Naive B cell (primary cell): Measurements from ENCODE around the gene DENND1B. TPM values are rescaled to one million over a fixed set of nuclear protein-coding genes. Genes with fewer than 3 reads are reported as not detected.

ENCODE experiments used
- ATAC-seq, 2 donors: fragments of 150-1000 bp; cut with Tn5 transposase; 2 replicates each; pipeline ENCODE4 v1.10.0; 2021; ENCODE audit warnings: low read depth in 2 of 2, mild to moderate bottlenecking in 2 of 2, moderate library complexity in 2 of 2
- DNase-seq: peaks from one replicate; pipeline ENCODE4 v3.0.0; 2022
- H3K27ac Mint-ChIP-seq, 6 donors: one replicate each; pipeline ENCODE4 v1.8.0; 2020 to 2022; ENCODE audit warnings: mild to moderate bottlenecking in 6 of 6, mixed read lengths in 6 of 6, moderate library complexity in 5 of 6, inconsistent platforms in 2 of 6
- H3K27me3 Mint-ChIP-seq, 3 donors: one replicate each; pipeline ENCODE4 v1.8.0; 2021 to 2022; ENCODE audit warnings: mixed read lengths in 3 of 3, mild to moderate bottlenecking in 1 of 3
- H3K36me3 Mint-ChIP-seq, 2 donors: one replicate each; pipeline ENCODE4 v1.8.0; 2020 to 2022; ENCODE audit warnings: mixed read lengths in 2 of 2, inconsistent platforms in 1 of 2, mild to moderate bottlenecking in 1 of 2
- H3K4me1 Mint-ChIP-seq, 3 donors: one replicate each; pipeline ENCODE4 v1.8.0; 2020 to 2022; ENCODE audit warnings: mixed read lengths in 3 of 3, inconsistent platforms in 1 of 3, mild to moderate bottlenecking in 1 of 3, moderate library complexity in 1 of 3
- H3K4me3 Mint-ChIP-seq, 8 donors: one replicate each; pipeline ENCODE4 v1.8.0; 2020 to 2022; ENCODE audit warnings: mild to moderate bottlenecking in 8 of 8, mixed read lengths in 8 of 8, moderate library complexity in 8 of 8, inconsistent platforms in 2 of 8
- H3K9me3 Mint-ChIP-seq, 7 donors: one replicate each; pipeline ENCODE4 v1.8.0; 2020 to 2022; ENCODE audit warnings: mixed read lengths in 7 of 7, mild to moderate bottlenecking in 5 of 7, inconsistent platforms in 2 of 7, moderate library complexity in 1 of 7
- polyA plus RNA-seq, 6 donors: library from polyadenylated mRNA; unstranded; fragments of 300-500 nt; fragmentation: Illumina TruSeq; gene quantifications; one replicate each; pipeline ENCODE4 v1.2.3, GENCODE V29; 2021; ENCODE audit warnings: low read depth in 6 of 6

Gene DENND1B, protein sequence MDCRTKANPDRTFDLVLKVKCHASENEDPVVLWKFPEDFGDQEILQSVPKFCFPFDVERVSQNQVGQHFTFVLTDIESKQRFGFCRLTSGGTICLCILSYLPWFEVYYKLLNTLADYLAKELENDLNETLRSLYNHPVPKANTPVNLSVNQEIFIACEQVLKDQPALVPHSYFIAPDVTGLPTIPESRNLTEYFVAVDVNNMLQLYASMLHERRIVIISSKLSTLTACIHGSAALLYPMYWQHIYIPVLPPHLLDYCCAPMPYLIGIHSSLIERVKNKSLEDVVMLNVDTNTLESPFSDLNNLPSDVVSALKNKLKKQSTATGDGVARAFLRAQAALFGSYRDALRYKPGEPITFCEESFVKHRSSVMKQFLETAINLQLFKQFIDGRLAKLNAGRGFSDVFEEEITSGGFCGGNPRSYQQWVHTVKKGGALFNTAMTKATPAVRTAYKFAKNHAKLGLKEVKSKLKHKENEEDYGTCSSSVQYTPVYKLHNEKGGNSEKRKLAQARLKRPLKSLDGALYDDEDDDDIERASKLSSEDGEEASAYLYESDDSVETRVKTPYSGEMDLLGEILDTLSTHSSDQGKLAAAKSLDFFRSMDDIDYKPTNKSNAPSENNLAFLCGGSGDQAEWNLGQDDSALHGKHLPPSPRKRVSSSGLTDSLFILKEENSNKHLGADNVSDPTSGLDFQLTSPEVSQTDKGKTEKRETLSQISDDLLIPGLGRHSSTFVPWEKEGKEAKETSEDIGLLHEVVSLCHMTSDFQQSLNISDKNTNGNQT
- polyA plus RNA-seq: 1 to 10 TPM; 3.3 to 6.2 (median 5.4) TPM

DNA sequence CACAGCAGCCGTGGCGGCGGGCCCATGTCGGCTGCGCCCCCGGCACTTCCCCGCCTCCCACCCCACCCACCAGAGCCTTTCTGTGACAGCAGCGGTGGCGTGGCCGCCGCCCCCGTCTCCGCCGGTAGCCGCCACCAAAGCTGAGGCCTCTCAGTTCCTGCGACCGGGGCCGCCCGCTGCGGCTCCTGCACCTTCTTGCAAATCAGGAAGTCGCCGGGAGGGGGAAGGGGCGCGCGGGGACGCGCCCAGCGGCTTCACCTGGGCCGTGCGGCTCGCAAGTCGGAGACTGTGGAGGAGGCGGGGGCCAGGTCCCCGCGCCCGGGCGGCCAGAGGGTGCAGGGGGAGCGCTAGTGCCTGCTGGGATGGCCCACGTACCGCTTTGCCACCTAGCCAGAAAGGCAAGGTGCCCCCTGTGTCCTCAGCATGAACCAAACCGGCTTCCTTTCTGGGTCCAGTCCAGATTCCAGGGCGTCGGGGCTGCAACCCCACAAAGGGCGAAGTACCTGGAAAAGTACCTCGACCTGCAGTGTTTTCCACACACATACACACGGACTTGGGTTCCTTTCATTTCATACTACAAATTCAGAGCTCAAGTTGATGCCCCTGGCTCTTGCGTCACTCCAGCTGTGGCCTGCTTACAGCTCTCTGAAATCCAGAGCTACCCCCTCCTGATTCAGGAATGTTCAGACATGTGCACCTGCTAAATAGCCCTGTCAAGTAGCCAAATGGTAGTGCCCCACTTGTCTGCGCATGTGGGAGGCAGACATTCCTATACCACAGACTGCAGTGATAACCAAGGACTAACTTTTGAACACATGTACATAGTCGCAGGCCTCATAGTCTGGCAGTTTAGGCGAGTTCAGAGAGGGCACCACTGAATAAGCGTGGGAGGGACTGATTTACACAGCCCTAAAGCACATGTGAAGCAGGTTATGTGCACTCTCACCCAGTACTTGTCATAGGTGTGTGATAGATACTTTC lies at the start of gene DENND1B:
TSS of gene DENND1B (minus strand) at position 199 of the 981 bp plus-strand sequence. CDS start 325 bp downstream, outside the sequence.
- peak; percentile 76 to 78 for ATAC-seq
- Mint-ChIP-seq H3K4me1 (peaks cover 38 to 47% (median 45%) of the 10 kb centered on the region in 3 donors), H3K27me3 (no peaks in the 10 kb centered on the region), H3K9me3 (peaks cover 0 to 3% (median 0%) of the 10 kb centered on the region in 7 donors), H3K36me3 (no peaks in the 10 kb centered on the region), H3K27ac (peak within 1 kb of the TSS; percentile 82 to 96 (median 93)), H3K4me3 (peak within 1 kb of the TSS; percentile 77 to 95 (median 88))
- peak; percentile 88 for DNase-seq

DNA sequence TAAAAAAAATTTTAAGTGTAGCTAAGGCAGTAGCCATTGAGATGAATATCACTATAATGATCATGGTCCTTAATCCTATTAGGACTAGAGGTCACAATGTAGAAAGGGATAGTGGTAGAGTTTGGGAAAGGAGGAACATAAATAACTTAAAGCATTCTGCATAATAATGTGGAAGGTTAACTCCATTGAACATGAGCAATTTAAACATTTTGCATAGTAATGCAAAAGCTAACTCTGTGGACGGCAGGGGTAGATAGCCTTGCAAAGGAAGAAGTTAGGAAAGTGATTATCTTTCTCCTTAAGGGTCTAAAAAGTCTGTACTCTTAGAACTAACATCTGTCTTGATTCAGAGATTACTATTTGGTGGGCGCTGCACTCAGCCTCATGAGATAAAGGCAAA lies 39.0 kb upstream of the DENND1B start:
- Mint-ChIP-seq H3K4me3 (no peak overlapping the region), H3K4me1 (no peaks in the 10 kb centered on the region), H3K27me3 (peaks cover 0 to 5% (median 0%) of the 10 kb centered on the region in 3 donors), H3K36me3 (no peaks in the 10 kb centered on the region), H3K9me3 (peaks cover 0 to 11% (median 3%) of the 10 kb centered on the region in 7 donors), H3K27ac (no peak overlapping the region)
- DNase-seq (no peak), ATAC-seq (no peak)

DNA sequence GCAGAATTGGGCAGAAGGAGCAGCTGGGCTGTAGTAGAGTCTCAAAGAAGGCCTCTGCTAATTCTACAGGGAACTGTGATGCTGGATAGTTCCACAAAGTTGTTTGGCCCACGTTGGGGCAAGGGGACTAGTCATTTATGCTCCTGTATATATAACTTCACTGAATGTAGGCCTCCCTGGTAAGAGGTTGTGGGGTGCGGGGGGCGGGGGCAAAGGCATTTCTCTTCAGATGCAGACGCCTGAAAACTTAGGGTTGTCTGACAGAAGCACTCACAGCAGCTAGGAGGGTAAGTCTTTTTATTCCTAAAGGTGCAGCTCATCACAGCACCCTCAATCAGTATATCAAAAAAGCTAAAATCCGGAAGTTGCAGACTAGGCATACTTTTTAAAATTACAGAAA lies 38.5 kb upstream of the DENND1B start:
- Mint-ChIP-seq H3K9me3 (peaks cover 0 to 11% (median 3%) of the 10 kb centered on the region in 7 donors), H3K4me1 (peaks cover 0 to 4% (median 0%) of the 10 kb centered on the region in 3 donors), H3K36me3 (no peaks in the 10 kb centered on the region), H3K27me3 (peaks cover 0 to 5% (median 0%) of the 10 kb centered on the region in 3 donors), H3K4me3 (no peak overlapping the region), H3K27ac (no peak overlapping the region)
- DNase-seq (no peak), ATAC-seq (no peak)

DNA sequence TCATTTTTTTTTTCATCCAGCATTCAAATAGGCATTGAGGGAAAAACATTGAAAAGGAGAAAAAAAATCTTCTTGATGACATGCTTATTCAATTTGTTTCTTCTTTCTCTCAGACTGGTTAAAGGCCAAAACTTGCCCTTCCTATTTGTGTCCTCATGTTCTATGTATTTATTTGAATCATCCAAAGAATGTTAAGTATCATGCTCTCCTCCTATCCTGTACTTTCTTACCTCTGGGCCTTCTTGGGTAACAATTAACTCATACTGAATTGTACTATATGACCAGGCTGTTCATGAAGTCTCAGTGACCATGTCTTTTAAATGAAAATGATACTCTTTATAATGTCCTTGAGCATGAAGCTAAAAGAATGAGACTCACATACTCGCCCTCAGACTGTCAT lies 36.5 kb upstream of the DENND1B start:
- no peak overlapping the region for H3K4me3 Mint-ChIP-seq
- no peaks in the 10 kb centered on the region for H3K36me3 Mint-ChIP-seq
- H3K27ac Mint-ChIP-seq: no peak overlapping the region
- no peak for ATAC-seq
- H3K4me1 Mint-ChIP-seq: peaks cover 0 to 5% (median 0%) of the 10 kb centered on the region in 3 donors
- H3K27me3 Mint-ChIP-seq: peaks cover 0 to 5% (median 4%) of the 10 kb centered on the region in 3 donors
- peaks cover 0 to 11% (median 3%) of the 10 kb centered on the region in 7 donors for H3K9me3 Mint-ChIP-seq
- DNase-seq: no peak

DNA sequence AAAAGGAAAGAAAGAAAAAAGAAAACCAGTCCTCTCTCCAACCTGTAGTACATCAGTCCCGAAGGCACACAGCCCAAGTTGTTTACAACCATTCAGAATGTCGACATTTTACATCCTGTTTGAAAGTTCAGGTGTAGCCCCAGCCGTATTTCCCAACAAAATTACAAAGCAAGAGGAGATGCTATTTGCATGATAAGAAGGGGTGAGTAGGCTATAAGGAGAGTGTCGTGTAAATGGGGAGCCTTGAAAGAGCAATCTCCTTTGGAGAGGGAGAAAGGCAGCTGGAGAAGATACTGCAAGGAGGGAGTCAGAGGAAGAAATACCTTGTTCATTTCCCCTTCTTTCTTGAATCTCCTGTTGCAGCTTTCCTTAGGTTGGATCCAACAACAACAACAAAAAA lies 35.5 kb upstream of the DENND1B start:
- no peaks in the 10 kb centered on the region for H3K36me3 Mint-ChIP-seq
- ATAC-seq: no peak
- no peak overlapping the region for H3K27ac Mint-ChIP-seq

DNA sequence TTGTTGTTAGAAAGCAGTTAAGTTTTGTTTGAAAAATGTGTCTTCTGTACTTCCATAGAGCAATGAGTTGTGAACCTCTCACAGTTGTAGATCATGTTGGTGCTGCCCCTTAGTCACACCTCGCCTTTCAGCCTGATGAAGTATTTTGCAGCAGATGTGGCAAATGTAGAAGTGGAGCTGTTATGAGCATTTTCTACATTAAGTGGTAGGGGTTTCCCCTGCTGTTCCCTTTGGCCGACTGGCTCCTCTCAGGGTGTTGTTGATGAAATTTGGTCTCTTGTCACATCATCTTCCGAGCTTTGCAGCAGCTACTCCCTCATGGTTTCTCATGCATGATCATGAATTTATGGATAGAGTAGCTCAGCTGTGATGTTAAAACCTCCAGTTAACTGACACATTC lies 33.6 kb upstream of the DENND1B start:
- Mint-ChIP-seq H3K9me3 (peaks cover 0 to 11% (median 3%) of the 10 kb centered on the region in 7 donors), H3K4me3 (no peak overlapping the region), H3K4me1 (peaks cover 0 to 5% (median 0%) of the 10 kb centered on the region in 3 donors), H3K27me3 (peaks cover 0 to 5% (median 4%) of the 10 kb centered on the region in 3 donors), H3K36me3 (no peaks in the 10 kb centered on the region), H3K27ac (no peak overlapping the region)
- no peak for DNase-seq
- no peak for ATAC-seq

More for the DNA sequence above, 35.5 kb upstream of the DENND1B start:
- Mint-ChIP-seq H3K9me3 (peaks cover 0 to 11% (median 3%) of the 10 kb centered on the region in 7 donors), H3K4me1 (peaks cover 0 to 5% (median 0%) of the 10 kb centered on the region in 3 donors), H3K4me3 (no peak overlapping the region), H3K27me3 (peaks cover 0 to 5% (median 4%) of the 10 kb centered on the region in 3 donors)
- no peak for DNase-seq

DNA sequence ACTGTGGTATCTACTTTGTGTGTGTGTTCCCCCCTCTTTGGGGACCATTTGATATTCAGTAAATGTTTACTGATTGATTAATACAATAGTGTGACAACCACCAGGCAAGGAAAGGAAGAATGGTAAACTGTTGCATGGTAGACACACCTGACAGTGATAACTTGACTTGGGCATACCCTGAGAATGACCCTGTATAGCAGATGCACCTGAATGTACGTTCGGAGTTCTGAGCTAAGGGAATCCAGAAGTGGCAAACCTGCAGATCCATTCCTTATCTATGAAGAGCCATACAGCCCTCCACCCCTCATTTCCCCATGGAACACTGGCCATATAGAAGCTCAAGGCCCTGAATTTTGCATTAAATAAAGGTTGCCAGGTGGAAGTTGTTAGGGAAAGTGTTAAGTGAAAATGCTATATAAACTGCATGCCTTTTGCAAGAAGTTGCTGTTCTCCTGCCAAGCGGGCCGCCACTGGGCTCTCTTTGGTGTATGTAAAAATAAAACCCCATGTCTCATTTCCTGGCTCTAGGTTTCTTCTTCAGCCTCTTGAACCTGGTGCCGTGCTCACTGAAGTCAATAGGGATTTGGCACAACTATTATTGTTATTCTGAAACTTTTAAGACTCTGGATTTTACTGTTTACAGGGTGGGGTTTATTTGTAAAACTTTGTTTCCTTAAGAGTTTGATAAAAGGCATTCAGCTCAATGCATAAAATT lies 32.6 kb upstream of the DENND1B start:
- DNase-seq (no peak), ATAC-seq (no peak)
- H3K4me1 Mint-ChIP-seq: peaks cover 0 to 5% (median 0%) of the 10 kb centered on the region in 3 donors
- no peak overlapping the region for H3K27ac Mint-ChIP-seq
- H3K36me3 Mint-ChIP-seq: no peaks in the 10 kb centered on the region
- no peak overlapping the region for H3K4me3 Mint-ChIP-seq
- peaks cover 0 to 8% (median 1%) of the 10 kb centered on the region in 7 donors for H3K9me3 Mint-ChIP-seq
- peaks cover 0 to 5% (median 4%) of the 10 kb centered on the region in 3 donors for H3K27me3 Mint-ChIP-seq

DNA sequence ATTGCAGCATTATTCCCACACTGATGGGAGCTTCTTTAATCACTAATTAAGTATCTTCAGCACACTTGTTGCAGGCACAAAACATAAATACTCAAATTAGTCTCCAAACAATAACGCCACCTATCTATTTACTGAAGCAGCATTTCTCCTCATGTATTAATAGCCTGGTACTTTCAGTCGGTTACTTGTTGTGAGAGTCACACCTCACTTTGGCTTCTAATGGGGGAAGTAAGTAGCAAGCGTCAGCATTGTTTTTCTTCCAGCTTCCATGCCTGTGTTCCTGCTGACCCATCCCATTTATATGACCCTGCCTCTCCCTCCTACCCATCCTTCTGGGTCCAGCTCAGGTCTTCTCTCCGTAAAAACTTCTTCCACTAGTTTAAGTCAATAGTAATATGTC lies 31.9 kb upstream of the DENND1B start:
- H3K4me1 Mint-ChIP-seq: peaks cover 0 to 5% (median 0%) of the 10 kb centered on the region in 3 donors
- no peak for ATAC-seq
- H3K9me3 Mint-ChIP-seq: peaks cover 0 to 8% (median 0%) of the 10 kb centered on the region in 7 donors
- no peak for DNase-seq
- no peak overlapping the region for H3K4me3 Mint-ChIP-seq
- H3K27ac Mint-ChIP-seq: peak overlapping the region in 1 of 6 donors; percentile 86
- peaks cover 0 to 5% (median 4%) of the 10 kb centered on the region in 3 donors for H3K27me3 Mint-ChIP-seq
- H3K36me3 Mint-ChIP-seq: no peaks in the 10 kb centered on the region

DNA sequence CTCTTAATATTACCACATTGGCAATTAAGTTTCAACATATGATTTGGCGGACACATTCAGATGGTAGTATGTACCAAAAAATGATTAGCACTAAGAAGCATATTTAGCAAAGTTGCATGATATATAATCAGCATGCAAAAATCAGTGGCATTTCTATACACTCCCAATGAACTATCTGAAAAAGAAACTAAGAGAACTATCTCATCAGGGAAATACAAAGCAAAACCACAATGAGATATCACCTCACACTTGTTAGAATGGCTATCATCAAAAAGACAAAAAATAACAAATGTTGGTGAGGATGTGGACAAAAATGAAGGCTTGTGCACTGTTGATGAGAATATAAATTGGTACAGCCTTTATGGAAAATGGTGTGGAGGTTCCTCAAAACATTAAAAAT lies 31.4 kb upstream of the DENND1B start:
- peaks cover 0 to 7% (median 3%) of the 10 kb centered on the region in 7 donors for H3K9me3 Mint-ChIP-seq
- peaks cover 0 to 5% (median 4%) of the 10 kb centered on the region in 3 donors for H3K27me3 Mint-ChIP-seq
- peaks cover 0 to 5% (median 0%) of the 10 kb centered on the region in 3 donors for H3K4me1 Mint-ChIP-seq
- ATAC-seq (no peak), DNase-seq (no peak)
- H3K27ac Mint-ChIP-seq: peak overlapping the region in 1 of 6 donors; percentile 86
- no peak overlapping the region for H3K4me3 Mint-ChIP-seq
- H3K36me3 Mint-ChIP-seq: peaks cover 0 to 4% of the 10 kb centered on the region in 2 donors

DNA sequence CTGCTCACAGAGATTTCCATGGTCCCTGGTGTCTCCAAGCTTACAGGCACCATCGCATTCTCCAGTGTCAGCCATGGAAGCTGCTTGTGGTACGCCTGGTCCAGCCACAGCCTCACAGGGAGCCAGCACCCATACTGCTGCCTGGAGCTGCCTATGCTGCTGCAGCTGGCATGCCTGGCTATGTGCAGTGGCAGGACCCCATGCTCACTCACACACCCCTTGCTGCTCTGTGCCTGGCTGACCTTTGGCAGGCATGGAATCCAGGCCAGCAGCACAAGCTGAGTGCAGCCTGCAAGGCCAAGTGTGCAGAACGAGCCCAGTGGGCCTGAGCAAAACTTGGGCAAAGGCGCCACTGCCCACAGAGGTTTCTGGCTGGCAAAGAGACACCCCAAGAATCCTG lies 26.4 kb upstream of the DENND1B start:
- H3K27me3 Mint-ChIP-seq: peaks cover 0 to under 1% (median 0%) of the 10 kb centered on the region in 3 donors
- no peaks in the 10 kb centered on the region for H3K4me1 Mint-ChIP-seq
- ATAC-seq (no peak), DNase-seq (no peak)
- no peak overlapping the region for H3K4me3 Mint-ChIP-seq
- peaks cover 10 to 35% (median 28%) of the 10 kb centered on the region in 7 donors for H3K9me3 Mint-ChIP-seq
- no peak overlapping the region for H3K27ac Mint-ChIP-seq
- H3K36me3 Mint-ChIP-seq: peaks cover 16 to 35% of the 10 kb centered on the region in 2 donors

DNA sequence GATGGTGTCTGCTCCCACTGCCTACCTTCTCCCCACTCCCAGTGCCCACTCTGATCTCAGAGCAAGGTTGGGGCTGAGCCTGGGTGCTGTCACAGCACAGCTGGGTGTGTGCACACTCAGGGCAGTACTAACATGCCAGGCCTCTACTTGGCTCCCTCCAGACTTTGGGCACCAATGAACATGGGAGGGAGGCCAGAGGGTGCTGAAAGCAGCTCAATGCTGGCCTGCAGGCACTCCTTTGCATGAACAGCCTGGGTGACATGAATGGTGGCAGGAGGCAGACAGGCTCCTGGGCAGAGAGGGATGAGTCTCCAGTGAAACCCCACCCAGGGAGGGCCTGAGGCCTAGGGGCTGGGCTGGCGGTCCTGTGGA lies 25.8 kb upstream of the DENND1B start:
- ATAC-seq (no peak), DNase-seq (no peak)
- H3K27me3 Mint-ChIP-seq: peaks cover 0 to 6% (median 0%) of the 10 kb centered on the region in 3 donors
- no peak overlapping the region for H3K27ac Mint-ChIP-seq
- H3K4me1 Mint-ChIP-seq: no peaks in the 10 kb centered on the region
- H3K36me3 Mint-ChIP-seq: peaks cover 22 to 41% of the 10 kb centered on the region in 2 donors
- H3K4me3 Mint-ChIP-seq: no peak overlapping the region
- H3K9me3 Mint-ChIP-seq: peaks cover 10 to 38% (median 34%) of the 10 kb centered on the region in 7 donors
